Endothelial cell of umbilical vein (primary cell): Measurements from ENCODE around the gene GAB1. TPM values are rescaled to one million over a fixed set of nuclear protein-coding genes. Genes with fewer than 3 reads are reported as not detected.

Source experiments
- BruUV-seq: library from RNA; stranded (reverse); fragments of 400-500 nt; replicated peaks from 2 replicates; lab custom pipeline; 2021; lab: Mats Ljungman, UMichigan
- CTCF ChIA-PET: fragments of 300-600, 350-600 bp; sonication (Branson Sonifier 250); formaldehyde crosslinking; loops from one replicate; lab custom pipeline; 2021; ENCODE audit warnings: antibody characterized with exemption, inconsistent platforms; lab: Charles Lee
- POLR2A ChIA-PET: fragments of 300-600, 350-600 bp; sonication (Branson Sonifier 250); formaldehyde crosslinking; loops from one replicate; lab custom pipeline; 2021; ENCODE audit warnings: antibody characterized with exemption, inconsistent platforms; lab: Charles Lee
- DNase-seq: peaks from one replicate; pipeline ENCODE4 v3.0.0-alpha.2; 2011; ENCODE audit warnings: low read depth, low spot score
- FAIRE-seq: peaks from 2 replicates; lab custom pipeline; 2011; peaks lifted over from hg19 to GRCh38; lab: Jason Lieb, UNC
- H2AFZ ChIP-seq: 2 replicates; pipeline ENCODE4 v1.6.0; 2012; ENCODE audit warnings: low read depth, low read length, control low read depth, inconsistent platforms
- H3K27ac ChIP-seq: 2 replicates; pipeline ENCODE4 v1.5.1; 2011; ENCODE audit warnings: low read depth, mild to moderate bottlenecking, control low read depth, low read length, moderate library complexity; ENCODE audit not compliant: insufficient read depth
- H3K27me3 ChIP-seq, 2 experiments: 2 replicates each; pipeline versions ENCODE4 v1.6.0 to v1.6.1; 2011; ENCODE audit warnings: low read length in 2 of 2, mixed read lengths in 1 of 2; ENCODE audit not compliant: control insufficient read depth in 2 of 2, insufficient read depth in 2 of 2
- H3K36me3 ChIP-seq, 2 experiments: 2 replicates in 1 of 2; 3 replicates in 1 of 2; pipeline ENCODE4 v1.5.1; 2011; ENCODE audit warnings: low read length in 2 of 2, mild to moderate bottlenecking in 1 of 2, moderate library complexity in 1 of 2; ENCODE audit not compliant: control insufficient read depth in 2 of 2, insufficient read depth in 2 of 2; ENCODE audit errors: extremely low read depth in 1 of 2
- H3K4me1 ChIP-seq: 3 replicates; pipeline ENCODE4 v1.5.1; 2011; ENCODE audit warnings: mild to moderate bottlenecking, low read length; ENCODE audit not compliant: control insufficient read depth, insufficient read depth; ENCODE audit errors: extremely low read depth
- H3K4me2 ChIP-seq: 2 replicates; pipeline ENCODE4 v1.6.1; 2011; ENCODE audit warnings: low read length, control low read depth, mixed read lengths; ENCODE audit not compliant: insufficient read depth
- H3K4me3 ChIP-seq, 3 experiments: fragments of 200-600 bp in 1 of 3; sonication (generic), shearing (Covaris generic) in 1 of 3; replicated peaks in 1 of 3; 2 replicates each; pipeline ENCODE4 v1.5.1; 2011 to 2016; ENCODE audit warnings: control low read depth in 3 of 3, low read length in 3 of 3, mild to moderate bottlenecking in 2 of 3, inconsistent platforms in 1 of 3, low read depth in 1 of 3, moderate library complexity in 1 of 3; ENCODE audit not compliant: insufficient read depth in 1 of 3
- H3K79me2 ChIP-seq: 2 replicates; pipeline ENCODE4 v1.6.0; 2012; ENCODE audit warnings: low read length, inconsistent platforms; ENCODE audit not compliant: control insufficient read depth, insufficient read depth
- H3K9ac ChIP-seq: replicated peaks from 2 replicates; pipeline ENCODE3; 2011; ENCODE audit warnings: low read length, control low read depth; ENCODE audit not compliant: insufficient read depth; ENCODE audit errors: extremely low read depth
- H3K9me1 ChIP-seq: replicated peaks from 3 replicates; pipeline ENCODE4 v1.6.0; 2011; ENCODE audit warnings: mild to moderate bottlenecking, low read length; ENCODE audit not compliant: control insufficient read depth, insufficient read depth; ENCODE audit errors: extremely low read depth
- H3K9me3 ChIP-seq: replicated peaks from 2 replicates; pipeline ENCODE4 v1.5.1; 2012; ENCODE audit warnings: low read length, inconsistent platforms; ENCODE audit not compliant: control insufficient read depth, insufficient read depth
- H4K20me1 ChIP-seq: replicated peaks from 2 replicates; pipeline ENCODE3; 2011; ENCODE audit warnings: mild to moderate bottlenecking, low read length; ENCODE audit not compliant: control insufficient read depth, insufficient read depth; ENCODE audit errors: extremely low read depth
- CTCF ChIP-seq, 2 donors: IDR thresholded peaks; 1 replicate in 1 of 2; 2 replicates in 1 of 2; pipeline ENCODE4 v1.5.1; 2011; ENCODE audit warnings: low read length in 2 of 2, mild to moderate bottlenecking in 2 of 2, moderate library complexity in 2 of 2, control low read depth in 1 of 2, inconsistent platforms in 1 of 2, low read depth in 1 of 2; ENCODE audit not compliant: insufficient read depth in 1 of 2; ENCODE audit errors: extremely low read depth in 1 of 2
- EZH2 ChIP-seq: IDR thresholded peaks from 2 replicates; pipeline ENCODE4 v1.6.1; 2012; ENCODE audit warnings: borderline replicate concordance, low read depth, mild to moderate bottlenecking, moderate library complexity, low read length, inconsistent platforms; ENCODE audit not compliant: severe bottlenecking
- FOS ChIP-seq: IDR thresholded peaks from 2 replicates; pipeline ENCODE4 v1.6.1; 2011; ENCODE audit warnings: mild to moderate bottlenecking, low read length, moderate library complexity, borderline replicate concordance; ENCODE audit not compliant: insufficient read depth
- GATA2 ChIP-seq: IDR thresholded peaks from 2 replicates; pipeline ENCODE4 v1.7.0; 2011; ENCODE audit warnings: low read depth, mild to moderate bottlenecking, moderate library complexity, mixed read lengths, low read length; ENCODE audit not compliant: insufficient read length, insufficient read depth
- JUN ChIP-seq: IDR thresholded peaks from 2 replicates; pipeline ENCODE4 v1.6.1; 2011; ENCODE audit warnings: borderline replicate concordance, low read depth; ENCODE audit not compliant: insufficient read length, insufficient read depth
- MAX ChIP-seq: IDR thresholded peaks from 2 replicates; pipeline ENCODE4 v1.6.1; 2011; ENCODE audit not compliant: insufficient read depth, insufficient read length
- MYC ChIP-seq: IDR thresholded peaks from one replicate; pipeline ENCODE4 v1.6.1; 2011; ENCODE audit warnings: mild to moderate bottlenecking, low read depth, low read length
- POLR2A ChIP-seq: IDR thresholded peaks from 2 replicates; pipeline ENCODE4 v1.6.1; 2012; ENCODE audit warnings: low read depth, mild to moderate bottlenecking, control low read depth, low read length
- POLR2AphosphoS5 ChIP-seq: IDR thresholded peaks from 2 replicates; pipeline ENCODE4 v1.6.1; 2012; ENCODE audit warnings: low read depth, mild to moderate bottlenecking, control low read depth, low read length, moderate library complexity; ENCODE audit not compliant: insufficient read depth
- dilution Hi-C: fragments of 300-500 bp; cut with MboI; formaldehyde crosslinking; loops from one replicate; pipeline ENCODE4 v1.15.0; 2019; ENCODE audit warnings: low sequenced_read_pairs; ENCODE audit not compliant: extremely low pct_ligation_motif_present
- intact Hi-C: fragments of 100-400 bp; cut with micrococcal nuclease; formaldehyde crosslinking; loops from one replicate; pipeline ENCODE4 v1.10.0; 2022
- polyA plus RNA-seq, 4 experiments: library from polyadenylated mRNA; depleted of rRNA in 3 of 4; stranded (reverse) in 3 of 4; unstranded in 1 of 4; fragments of >200 nt; gene quantifications; 2 replicates each; pipeline versions ENCODE4 v1.2.1 to v1.2.3, GENCODE V29; 2011 to 2012; ENCODE audit warnings: missing spikeins in 1 of 4
- total RNA-seq: library from RNA; stranded (reverse); gene quantifications from 2 replicates; pipeline ENCODE4 v1.2.3, GENCODE V29; 2021

The GAB1 gene
- total and polyA plus RNA-seq, 2 donors (not counting 3 experiments of a cell fraction or from before 2014, with no cell fraction given): 9.3 to 37.7 TPM

GRCh38 chr4:143512978-143513313 is 176.3 kb downstream of the GAB1 start:
- H3K27me3 ChIP-seq: peaks cover 5 to 11% of the 10 kb centered on the region in 2 experiments
- peak overlapping the region; percentile 4 to 88 (median 81) for H3K4me3 ChIP-seq
- CTCF ChIA-PET: interaction anchor here (0.6 to 3.0 kb wide), 5 partner anchors 13 to 467 kb away, joined by 3 to 19 read pairs (median 4); no protein-coding TSS in a partner anchor
- TSS peak; percentile 66 for BruUV-seq
- DNase-seq: no peak
- H3K36me3 ChIP-seq: no peaks in the 10 kb centered on the region
- no peak for TF ChIP-seq EZH2
- no peak for TF ChIP-seq JUN
- no peak for TF ChIP-seq CTCF (IDR thresholded peaks at IDR 0.05; ENCODE audit: extremely low read depth in 1 of 2, insufficient read depth in 1 of 2, low read depth in 1 of 2, low read length in 2 of 2)
- no peak for TF ChIP-seq POLR2AphosphoS5
- no peak for TF ChIP-seq MAX
- TF ChIP-seq POLR2A: no peak
- TF ChIP-seq FOS: no peak
- TF ChIP-seq MYC: no peak
- TF ChIP-seq GATA2: no peak
- intact Hi-C loops: loop anchor here (1.0 to 10.0 kb wide), 5 partner anchors 131 to 1748 kb away; partner anchors contain the start of gene GAB1
- POLR2A ChIA-PET: interaction anchor here (1.5 kb wide), 1 partner anchor 18 kb away, joined by 4 read pairs; no protein-coding TSS in a partner anchor
- H4K20me1 ChIP-seq: peaks cover 8% of the 10 kb centered on the region
- peak overlapping the region; percentile 76 for H3K27ac ChIP-seq
- dilution Hi-C loops: no loop called here
- peak overlapping the region; percentile 93 for H3K9ac ChIP-seq
- H2AFZ ChIP-seq: peak overlapping the region; percentile 32
- H3K4me1 ChIP-seq: peaks cover 23% of the 10 kb centered on the region
- no peaks in the 10 kb centered on the region for H3K9me3 ChIP-seq
- peaks cover 44% of the 10 kb centered on the region for H3K79me2 ChIP-seq
- no peak for FAIRE-seq
- H3K4me2 ChIP-seq: peak overlapping the region; percentile 87
- no peaks in the 10 kb centered on the region for H3K9me1 ChIP-seq
